HL-60 (cell line): Measurements from ENCODE around the gene VSX1.

Source experiments
- POLR2AphosphoS5 ChIP-seq: IDR thresholded peaks from 2 replicates; pipeline ENCODE4 v1.6.1; 2012; ENCODE audit warnings: low read depth
- SPI1 ChIP-seq: IDR thresholded peaks from 2 replicates; pipeline ENCODE4 v1.6.1; 2012; ENCODE audit warnings: low read depth, mild to moderate bottlenecking, borderline replicate concordance
- TF ChIP-seq, protein P1 (sequence below): IDR thresholded peaks from one replicate; pipeline ENCODE4 v1.5.1; 2011; ENCODE audit warnings: low read length, control low read depth, inconsistent platforms; ENCODE audit not compliant: insufficient read depth
- TF ChIP-seq, protein P2 (sequence below): IDR thresholded peaks from 2 replicates; pipeline ENCODE4 v1.6.1; 2012; ENCODE audit warnings: low read depth; ENCODE audit not compliant: insufficient replicate concordance

DNA sequence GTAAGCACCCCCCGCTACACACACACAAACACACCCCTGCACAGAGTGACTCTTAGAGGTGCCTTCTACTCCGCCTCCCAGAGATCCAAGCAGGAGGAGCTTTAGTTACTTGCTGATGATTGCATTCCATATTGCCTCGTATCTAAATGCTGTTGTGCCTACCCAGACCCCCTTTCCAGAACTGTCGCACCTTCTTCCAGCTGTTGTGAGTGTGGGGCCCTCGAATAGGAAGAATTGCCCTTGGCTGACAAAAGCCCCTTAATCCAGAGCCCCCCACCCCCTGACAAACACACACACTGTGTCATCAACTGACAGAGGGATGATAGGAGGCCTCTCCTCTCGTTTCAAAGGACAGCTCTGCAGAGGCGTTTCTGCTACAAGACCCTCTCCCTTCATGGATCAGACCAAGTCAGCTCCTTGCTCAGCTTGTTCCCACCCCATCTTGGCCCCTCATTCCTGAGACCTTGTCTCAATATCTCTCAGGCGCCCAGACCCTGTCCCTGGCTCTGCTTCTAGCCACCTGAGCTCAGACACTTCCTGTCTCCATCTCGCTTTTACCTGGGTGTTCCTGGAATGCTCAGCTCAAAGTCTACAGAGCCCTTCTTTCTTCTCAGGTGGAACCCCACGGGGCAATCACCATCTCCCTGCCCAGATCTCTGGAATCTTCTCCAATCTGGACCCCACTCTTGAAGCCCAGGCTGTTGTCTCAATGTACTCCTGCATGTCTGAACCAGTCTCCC lies 4.0 kb upstream of the VSX1 start:
- TF ChIP-seq, protein P1, sequence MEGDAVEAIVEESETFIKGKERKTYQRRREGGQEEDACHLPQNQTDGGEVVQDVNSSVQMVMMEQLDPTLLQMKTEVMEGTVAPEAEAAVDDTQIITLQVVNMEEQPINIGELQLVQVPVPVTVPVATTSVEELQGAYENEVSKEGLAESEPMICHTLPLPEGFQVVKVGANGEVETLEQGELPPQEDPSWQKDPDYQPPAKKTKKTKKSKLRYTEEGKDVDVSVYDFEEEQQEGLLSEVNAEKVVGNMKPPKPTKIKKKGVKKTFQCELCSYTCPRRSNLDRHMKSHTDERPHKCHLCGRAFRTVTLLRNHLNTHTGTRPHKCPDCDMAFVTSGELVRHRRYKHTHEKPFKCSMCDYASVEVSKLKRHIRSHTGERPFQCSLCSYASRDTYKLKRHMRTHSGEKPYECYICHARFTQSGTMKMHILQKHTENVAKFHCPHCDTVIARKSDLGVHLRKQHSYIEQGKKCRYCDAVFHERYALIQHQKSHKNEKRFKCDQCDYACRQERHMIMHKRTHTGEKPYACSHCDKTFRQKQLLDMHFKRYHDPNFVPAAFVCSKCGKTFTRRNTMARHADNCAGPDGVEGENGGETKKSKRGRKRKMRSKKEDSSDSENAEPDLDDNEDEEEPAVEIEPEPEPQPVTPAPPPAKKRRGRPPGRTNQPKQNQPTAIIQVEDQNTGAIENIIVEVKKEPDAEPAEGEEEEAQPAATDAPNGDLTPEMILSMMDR: no peak
- TF ChIP-seq, protein P2, sequence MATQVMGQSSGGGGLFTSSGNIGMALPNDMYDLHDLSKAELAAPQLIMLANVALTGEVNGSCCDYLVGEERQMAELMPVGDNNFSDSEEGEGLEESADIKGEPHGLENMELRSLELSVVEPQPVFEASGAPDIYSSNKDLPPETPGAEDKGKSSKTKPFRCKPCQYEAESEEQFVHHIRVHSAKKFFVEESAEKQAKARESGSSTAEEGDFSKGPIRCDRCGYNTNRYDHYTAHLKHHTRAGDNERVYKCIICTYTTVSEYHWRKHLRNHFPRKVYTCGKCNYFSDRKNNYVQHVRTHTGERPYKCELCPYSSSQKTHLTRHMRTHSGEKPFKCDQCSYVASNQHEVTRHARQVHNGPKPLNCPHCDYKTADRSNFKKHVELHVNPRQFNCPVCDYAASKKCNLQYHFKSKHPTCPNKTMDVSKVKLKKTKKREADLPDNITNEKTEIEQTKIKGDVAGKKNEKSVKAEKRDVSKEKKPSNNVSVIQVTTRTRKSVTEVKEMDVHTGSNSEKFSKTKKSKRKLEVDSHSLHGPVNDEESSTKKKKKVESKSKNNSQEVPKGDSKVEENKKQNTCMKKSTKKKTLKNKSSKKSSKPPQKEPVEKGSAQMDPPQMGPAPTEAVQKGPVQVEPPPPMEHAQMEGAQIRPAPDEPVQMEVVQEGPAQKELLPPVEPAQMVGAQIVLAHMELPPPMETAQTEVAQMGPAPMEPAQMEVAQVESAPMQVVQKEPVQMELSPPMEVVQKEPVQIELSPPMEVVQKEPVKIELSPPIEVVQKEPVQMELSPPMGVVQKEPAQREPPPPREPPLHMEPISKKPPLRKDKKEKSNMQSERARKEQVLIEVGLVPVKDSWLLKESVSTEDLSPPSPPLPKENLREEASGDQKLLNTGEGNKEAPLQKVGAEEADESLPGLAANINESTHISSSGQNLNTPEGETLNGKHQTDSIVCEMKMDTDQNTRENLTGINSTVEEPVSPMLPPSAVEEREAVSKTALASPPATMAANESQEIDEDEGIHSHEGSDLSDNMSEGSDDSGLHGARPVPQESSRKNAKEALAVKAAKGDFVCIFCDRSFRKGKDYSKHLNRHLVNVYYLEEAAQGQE: no peak
- no peak for TF ChIP-seq POLR2AphosphoS5
- TF ChIP-seq SPI1: no peak
